Endodermal cell (in vitro differentiated cells): ENCODE results near the gene WNT7B. TPM values are rescaled to one million over a fixed set of nuclear protein-coding genes. Genes with fewer than 3 reads are reported as not detected.

Experiments used
- DNase-seq: peaks from one replicate; pipeline ENCODE4 v3.0.0-alpha.2; 2017
- H3K27ac ChIP-seq: 2 replicates; pipeline ENCODE4 v1.5.1; 2013; ENCODE audit warnings: mild to moderate bottlenecking, low read depth, low read length, moderate library complexity
- H3K27me3 ChIP-seq: 2 replicates; pipeline ENCODE4 v1.6.1; 2013; ENCODE audit warnings: mild to moderate bottlenecking, low read length, moderate library complexity; ENCODE audit not compliant: insufficient read depth, control insufficient read depth, poor library complexity, severe bottlenecking
- H3K36me3 ChIP-seq: 2 replicates; pipeline ENCODE4 v1.7.0; 2013; ENCODE audit warnings: mild to moderate bottlenecking, low read length, moderate library complexity; ENCODE audit not compliant: control insufficient read depth, insufficient read depth
- H3K4me1 ChIP-seq: one replicate; pipeline ENCODE4 v1.7.0; 2013; ENCODE audit warnings: low read length; ENCODE audit not compliant: control insufficient read depth, insufficient read depth
- H3K4me3 ChIP-seq: 2 replicates; pipeline ENCODE4 v1.5.1; 2013; ENCODE audit warnings: mild to moderate bottlenecking, low read length, moderate library complexity
- H3K9ac ChIP-seq: 2 replicates; pipeline ENCODE4 v1.6.1; 2013; ENCODE audit warnings: mild to moderate bottlenecking, low read length, moderate library complexity; ENCODE audit not compliant: poor library complexity, severe bottlenecking; ENCODE audit errors: extremely low read depth
- H3K9me3 ChIP-seq: 2 replicates; pipeline ENCODE4 v1.6.1; 2013; ENCODE audit warnings: mild to moderate bottlenecking, low read length, moderate library complexity; ENCODE audit not compliant: control insufficient read depth
- H3K27ac Mint-ChIP-seq: 2 replicates; pipeline ENCODE4 v1.8.0; 2020; ENCODE audit warnings: mixed read lengths
- H3K27me3 Mint-ChIP-seq: 2 replicates; pipeline ENCODE4 v1.8.0; 2021; ENCODE audit warnings: mild to moderate bottlenecking, mixed read lengths; ENCODE audit not compliant: insufficient read depth
- H3K36me3 Mint-ChIP-seq: 2 replicates; pipeline ENCODE4 v1.8.0; 2020; ENCODE audit warnings: low read depth, mixed read lengths
- H3K4me1 Mint-ChIP-seq: 2 replicates; pipeline ENCODE4 v1.8.0; 2020; ENCODE audit warnings: mixed read lengths
- H3K4me3 Mint-ChIP-seq: 2 replicates; pipeline ENCODE4 v1.8.0; 2020; ENCODE audit warnings: mild to moderate bottlenecking, moderate library complexity, mixed read lengths
- H3K9me3 Mint-ChIP-seq: 2 replicates; pipeline ENCODE4 v1.8.0; 2020; ENCODE audit warnings: mild to moderate bottlenecking, mixed read lengths
- CTCF ChIP-seq: fragments of 200-600 bp; sonication (generic); conservative IDR thresholded peaks from 2 replicates; pipeline ENCODE4 v1.5.0; 2021; ENCODE audit warnings: antibody characterized with exemption, mild to moderate bottlenecking
- WGBS, 2 experiments: methylation state at CpG; one replicate each; pipeline versions ENCODE4 v1.1.5 to v1.1.7; 2013; ENCODE audit warnings: missing lambda C conversion rate in 2 of 2, mixed read lengths in 1 of 2; ENCODE audit not compliant: insufficient coverage in 1 of 2, insufficient read length in 1 of 2; 5-methylcytosine and 5-hydroxymethylcytosine counted together
- total RNA-seq, 2 donors: library from RNA; stranded (reverse); fragmentation: NEBNext Ultra II Directional in 1 of 2; extraction: Animal tissue kit (Norgen Biotek cat#: 25700) in 1 of 2; gene quantifications; 2 replicates in 1 of 2; 3 replicates in 1 of 2; pipeline ENCODE4 v1.2.1, GENCODE V29; 2021

Gene WNT7B
- total RNA-seq, 2 donors from 2014 or later = not detected

- H3K9ac ChIP-seq = no peak overlapping the region
- Mint-ChIP-seq H3K4me3 (no peak overlapping the region), H3K27me3 (peaks cover 56% of the 10 kb centered on the region), H3K36me3 (no peaks in the 10 kb centered on the region), H3K9me3 (no peaks in the 10 kb centered on the region), H3K4me1 (peaks cover 3% of the 10 kb centered on the region), H3K27ac (no peak overlapping the region)
- no peaks in the 10 kb centered on the region for H3K4me1 ChIP-seq
- no peak for DNase-seq
- no peak overlapping the region for H3K4me3 ChIP-seq
- no peaks in the 10 kb centered on the region for H3K9me3 ChIP-seq
- 77 to 83% methylated on average over 2 to 4 of the region's 4 CpGs for WGBS, 2 experiments
- H3K27ac ChIP-seq = no peak overlapping the region
- peaks cover 55% of the 10 kb centered on the region for H3K27me3 ChIP-seq
- no peak for TF ChIP-seq CTCF
- no peaks in the 10 kb centered on the region for H3K36me3 ChIP-seq
These were observed 47.3 kb upstream of the WNT7B start for GRCh38 chr22:46024136-46024840.

DNA sequence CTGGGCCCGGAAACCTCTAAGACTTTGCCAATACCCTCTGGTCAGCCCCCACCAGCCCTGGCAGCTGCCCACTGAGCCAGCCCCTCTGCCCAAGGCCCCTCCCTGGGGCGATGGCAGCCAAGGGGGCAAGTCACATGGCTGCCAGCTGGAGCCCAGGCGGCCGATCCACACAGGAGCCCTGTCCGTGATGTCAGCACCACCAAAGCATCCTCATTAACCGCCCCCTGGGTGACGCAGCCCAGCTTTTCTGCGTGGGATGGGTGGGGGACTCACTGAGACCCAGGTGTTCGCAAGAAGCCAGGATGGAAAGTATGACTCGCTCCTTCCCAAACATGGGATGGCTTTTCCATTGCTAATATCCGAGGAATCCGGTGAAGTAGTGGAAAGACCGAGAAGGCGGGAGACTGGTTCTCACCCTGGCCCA lies 46.6 kb upstream of the WNT7B start:
- 84 to 89% methylated on average over 10 to 14 of the region's 14 CpGs for WGBS, 2 experiments
- Mint-ChIP-seq H3K4me3 (no peak overlapping the region), H3K27ac (no peak overlapping the region), H3K36me3 (no peaks in the 10 kb centered on the region), H3K27me3 (peaks cover 52% of the 10 kb centered on the region), H3K4me1 (peaks cover 3% of the 10 kb centered on the region), H3K9me3 (no peaks in the 10 kb centered on the region)
- H3K36me3 ChIP-seq = no peaks in the 10 kb centered on the region
- no peaks in the 10 kb centered on the region for H3K4me1 ChIP-seq
- TF ChIP-seq CTCF = no peak
- H3K27me3 ChIP-seq = peaks cover 54% of the 10 kb centered on the region
- no peak overlapping the region for H3K27ac ChIP-seq
- H3K9me3 ChIP-seq = no peaks in the 10 kb centered on the region
- H3K4me3 ChIP-seq = no peak overlapping the region
- peak; percentile 34 for DNase-seq
- H3K9ac ChIP-seq = no peak overlapping the region

DNA sequence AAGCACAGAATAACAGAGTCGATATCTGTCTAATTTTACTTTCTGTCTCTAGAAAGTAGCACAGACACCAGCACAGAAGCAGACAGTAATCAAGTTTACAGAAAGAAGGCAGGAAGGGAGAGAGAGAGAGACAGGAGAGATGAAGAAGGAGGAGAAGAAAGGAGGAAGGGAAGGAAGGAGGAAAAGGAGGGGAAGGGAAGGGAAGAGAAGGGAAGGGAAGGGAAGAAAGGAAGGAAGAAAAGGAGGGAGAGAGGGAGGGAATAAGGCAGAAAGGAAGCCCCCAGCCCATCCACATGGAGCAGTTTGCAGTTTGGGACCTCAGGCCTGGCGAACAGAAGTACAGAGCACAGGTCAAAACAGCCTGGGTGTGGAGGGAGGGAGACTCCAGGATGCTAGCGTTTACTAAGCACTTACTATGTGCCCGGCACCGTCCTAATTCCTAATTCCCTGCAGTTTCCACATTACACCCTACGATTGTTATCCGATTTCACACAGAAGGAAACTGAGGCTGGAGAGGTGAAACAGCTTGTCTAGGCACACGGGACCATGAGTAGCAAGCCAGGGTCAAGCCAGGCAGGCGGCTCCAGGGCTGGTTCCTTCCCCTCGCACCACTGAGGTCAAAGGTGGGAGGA lies 46.0 kb upstream of the WNT7B start:
- H3K36me3 ChIP-seq = no peaks in the 10 kb centered on the region
- H3K36me3 Mint-ChIP-seq = no peaks in the 10 kb centered on the region
- H3K4me3 Mint-ChIP-seq = no peak overlapping the region
- H3K9ac ChIP-seq = no peak overlapping the region
- peaks cover 47% of the 10 kb centered on the region for H3K27me3 Mint-ChIP-seq
- no peaks in the 10 kb centered on the region for H3K9me3 Mint-ChIP-seq
- H3K9me3 ChIP-seq = no peaks in the 10 kb centered on the region
- H3K27ac Mint-ChIP-seq = no peak overlapping the region
- no peak for TF ChIP-seq CTCF
- no peaks in the 10 kb centered on the region for H3K4me1 ChIP-seq
- DNase-seq = peak; percentile 7
- 92% methylated on average over 7 to 10 of the region's 10 CpGs for WGBS, 2 experiments
- H3K27me3 ChIP-seq = peaks cover 48% of the 10 kb centered on the region
- H3K4me3 ChIP-seq = no peak overlapping the region
- H3K4me1 Mint-ChIP-seq = peaks cover 3% of the 10 kb centered on the region
- H3K27ac ChIP-seq = no peak overlapping the region
